Astrocyte (in vitro differentiated cells and primary cell): ENCODE measurements around the gene UBE4A. TPM values are rescaled to one million over a fixed set of nuclear protein-coding genes. Genes with fewer than 3 reads are reported as not detected.

ENCODE experiments used
- DNase-seq: peaks from one replicate; pipeline ENCODE4 v3.0.0-alpha.2; 2010; ENCODE audit warnings: low read depth
- FAIRE-seq: peaks from 2 replicates; lab custom pipeline; 2011; peaks lifted over from hg19 to GRCh38; lab: Jason Lieb, UNC
- H2AFZ ChIP-seq: 2 replicates; pipeline ENCODE4 v1.6.0; 2012; ENCODE audit warnings: low read depth, low read length, inconsistent platforms
- H3K27ac ChIP-seq: 2 replicates; pipeline ENCODE4 v1.5.1; 2011; ENCODE audit warnings: low read depth, low read length, inconsistent platforms
- H3K27me3 ChIP-seq: 2 replicates; pipeline ENCODE4 v1.6.0; 2011; ENCODE audit warnings: low read length, inconsistent platforms; ENCODE audit not compliant: insufficient read depth
- H3K36me3 ChIP-seq: 2 replicates; pipeline ENCODE4 v1.5.1; 2011; ENCODE audit warnings: low read length, inconsistent platforms; ENCODE audit not compliant: insufficient read depth
- H3K4me1 ChIP-seq: 2 replicates; pipeline ENCODE4 v1.5.1; 2011; ENCODE audit warnings: low read length, inconsistent platforms; ENCODE audit not compliant: insufficient read depth
- H3K4me2 ChIP-seq: 2 replicates; pipeline ENCODE4 v1.6.0; 2012; ENCODE audit warnings: low read length, inconsistent platforms
- H3K4me3 ChIP-seq: 2 replicates; pipeline ENCODE4 v1.5.1; 2011; ENCODE audit warnings: low read depth, mild to moderate bottlenecking, low read length, inconsistent platforms; ENCODE audit not compliant: insufficient read depth
- H3K79me2 ChIP-seq: 2 replicates; pipeline ENCODE4 v1.6.0; 2012; ENCODE audit warnings: mild to moderate bottlenecking, low read length, inconsistent platforms; ENCODE audit not compliant: insufficient read depth
- H3K9ac ChIP-seq: 2 replicates; pipeline ENCODE4 v1.6.0; 2012; ENCODE audit warnings: mild to moderate bottlenecking, low read length, inconsistent platforms
- H3K9me3 ChIP-seq: 2 replicates; pipeline ENCODE4 v1.5.1; 2012; ENCODE audit warnings: low read depth, mild to moderate bottlenecking, low read length, inconsistent platforms; ENCODE audit not compliant: insufficient read depth
- H4K20me1 ChIP-seq: 2 replicates; pipeline ENCODE4 v1.6.0; 2012; ENCODE audit warnings: low read length, inconsistent platforms; ENCODE audit not compliant: insufficient read depth
- H3K27ac Mint-ChIP-seq: one replicate; pipeline ENCODE4 v1.8.0; 2021; ENCODE audit warnings: mild to moderate bottlenecking, mixed read lengths; ENCODE audit not compliant: unreplicated experiment
- H3K27me3 Mint-ChIP-seq: one replicate; pipeline ENCODE4 v1.8.0; 2021; ENCODE audit warnings: low read depth, mixed read lengths; ENCODE audit not compliant: unreplicated experiment
- H3K36me3 Mint-ChIP-seq: one replicate; pipeline ENCODE4 v1.8.0; 2021; ENCODE audit warnings: low read depth, mixed read lengths; ENCODE audit not compliant: unreplicated experiment
- H3K4me1 Mint-ChIP-seq: one replicate; pipeline ENCODE4 v1.8.0; 2021; ENCODE audit warnings: low read depth, mixed read lengths; ENCODE audit not compliant: unreplicated experiment
- H3K4me3 Mint-ChIP-seq: one replicate; pipeline ENCODE4 v1.8.0; 2021; ENCODE audit warnings: mild to moderate bottlenecking, moderate library complexity, mixed read lengths; ENCODE audit not compliant: unreplicated experiment
- H3K9me3 Mint-ChIP-seq: one replicate; pipeline ENCODE4 v1.8.0; 2021; ENCODE audit warnings: mild to moderate bottlenecking, mixed read lengths; ENCODE audit not compliant: unreplicated experiment
- EZH2 ChIP-seq: IDR thresholded peaks from 2 replicates; pipeline ENCODE4 v1.6.1; 2012; ENCODE audit warnings: mild to moderate bottlenecking, low read length, inconsistent platforms; ENCODE audit not compliant: insufficient read depth
- total RNA-seq: library from RNA; stranded (reverse); gene quantifications from 2 replicates; pipeline ENCODE4 v1.2.1, GENCODE V29; 2021
- TF ChIP-seq, protein P1 (sequence below): IDR thresholded peaks from 2 replicates; pipeline ENCODE4 v1.5.1; 2011; ENCODE audit warnings: low read depth, mild to moderate bottlenecking, inconsistent platforms, low read length, moderate library complexity; ENCODE audit not compliant: insufficient read depth

The UBE4A gene
- total RNA-seq, 1 donor from 2014 or later: 38.8 TPM

GRCh38 chr11:118398791-118399559 is 39.6 kb downstream of the UBE4A start:
- FAIRE-seq: no peak
- Histone ChIP-seq H3K4me2 (no peak overlapping the region), H3K4me1 (peaks cover 4% of the 10 kb centered on the region), H2AFZ (no peak overlapping the region), H4K20me1 (peaks cover 14% of the 10 kb centered on the region), H3K27me3 (no peaks in the 10 kb centered on the region), H3K9me3 (no peaks in the 10 kb centered on the region), H3K79me2 (peaks cover 26% of the 10 kb centered on the region), H3K27ac (no peak overlapping the region), H3K9ac (no peak overlapping the region), H3K36me3 (peaks cover 22% of the 10 kb centered on the region), H3K4me3 (no peak overlapping the region)
- no peak for TF ChIP-seq EZH2
- TF ChIP-seq, protein P1, sequence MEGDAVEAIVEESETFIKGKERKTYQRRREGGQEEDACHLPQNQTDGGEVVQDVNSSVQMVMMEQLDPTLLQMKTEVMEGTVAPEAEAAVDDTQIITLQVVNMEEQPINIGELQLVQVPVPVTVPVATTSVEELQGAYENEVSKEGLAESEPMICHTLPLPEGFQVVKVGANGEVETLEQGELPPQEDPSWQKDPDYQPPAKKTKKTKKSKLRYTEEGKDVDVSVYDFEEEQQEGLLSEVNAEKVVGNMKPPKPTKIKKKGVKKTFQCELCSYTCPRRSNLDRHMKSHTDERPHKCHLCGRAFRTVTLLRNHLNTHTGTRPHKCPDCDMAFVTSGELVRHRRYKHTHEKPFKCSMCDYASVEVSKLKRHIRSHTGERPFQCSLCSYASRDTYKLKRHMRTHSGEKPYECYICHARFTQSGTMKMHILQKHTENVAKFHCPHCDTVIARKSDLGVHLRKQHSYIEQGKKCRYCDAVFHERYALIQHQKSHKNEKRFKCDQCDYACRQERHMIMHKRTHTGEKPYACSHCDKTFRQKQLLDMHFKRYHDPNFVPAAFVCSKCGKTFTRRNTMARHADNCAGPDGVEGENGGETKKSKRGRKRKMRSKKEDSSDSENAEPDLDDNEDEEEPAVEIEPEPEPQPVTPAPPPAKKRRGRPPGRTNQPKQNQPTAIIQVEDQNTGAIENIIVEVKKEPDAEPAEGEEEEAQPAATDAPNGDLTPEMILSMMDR: no peak
- H3K27ac Mint-ChIP-seq: no peak overlapping the region
- no peaks in the 10 kb centered on the region for H3K9me3 Mint-ChIP-seq
- no peak for DNase-seq
- peaks cover 5% of the 10 kb centered on the region for H3K36me3 Mint-ChIP-seq
- no peak overlapping the region for H3K4me3 Mint-ChIP-seq
- no peaks in the 10 kb centered on the region for H3K27me3 Mint-ChIP-seq
- H3K4me1 Mint-ChIP-seq: peaks cover 4% of the 10 kb centered on the region

DNA sequence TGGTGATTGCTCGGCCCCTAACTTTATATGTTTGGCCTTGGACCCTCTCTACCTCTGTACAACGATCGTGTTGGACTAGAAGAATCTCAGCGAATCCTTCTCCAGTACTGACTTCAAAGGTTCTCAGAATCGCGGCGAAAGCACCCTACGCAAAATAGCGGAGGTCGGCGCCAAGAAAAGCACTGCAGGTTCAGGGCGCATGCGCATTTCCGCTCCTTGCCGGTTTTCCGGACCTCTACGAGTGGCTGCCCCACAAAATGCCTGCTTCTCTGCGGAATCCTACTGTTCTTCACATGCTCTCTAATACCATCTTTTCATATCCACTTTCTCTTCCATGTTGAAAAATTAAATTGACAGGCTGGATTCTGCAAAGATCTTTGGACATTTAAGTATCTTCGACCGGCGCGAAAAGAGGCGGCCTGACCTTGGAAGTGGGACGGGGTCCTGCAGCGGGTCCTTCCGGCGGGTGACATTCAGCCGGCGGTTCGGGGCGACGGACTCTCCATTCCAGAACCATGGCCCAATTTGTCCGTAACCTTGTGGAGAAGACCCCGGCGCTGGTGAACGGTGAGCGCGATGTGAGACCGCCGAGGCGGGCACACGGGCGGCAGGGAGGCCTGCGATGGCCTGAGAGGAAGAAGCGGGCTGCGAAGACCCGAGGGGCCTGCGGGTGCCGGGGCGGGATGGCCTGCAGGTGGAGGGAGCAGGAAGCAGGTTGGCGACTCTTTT is 41.9 kb downstream of the UBE4A start, which contains the start of gene ATP5MG:
ATP5MG (plus strand) TSS at position 456 of the 729 bp plus-strand sequence; CDS start at position 516, 60 bp downstream.
- Mint-ChIP-seq H3K4me1 (peaks cover 4% of the 10 kb centered on the region), H3K27me3 (no peaks in the 10 kb centered on the region), H3K36me3 (peaks cover 2% of the 10 kb centered on the region), H3K9me3 (no peaks in the 10 kb centered on the region), H3K27ac (peak within 1 kb of the TSS; percentile 98), H3K4me3 (peak within 1 kb of the TSS; percentile 88)
- H2AFZ ChIP-seq: peak within 1 kb of the TSS; percentile 89
- peak within 1 kb of the TSS; percentile 91 for H3K9ac ChIP-seq
- H3K4me1 ChIP-seq: peaks cover 4% of the 10 kb centered on the region
- DNase-seq (peak; percentile 76), FAIRE-seq (peak; percentile 65)
- H3K4me2 ChIP-seq: peak within 1 kb of the TSS; percentile 92
- no peaks in the 10 kb centered on the region for H3K27me3 ChIP-seq
- no peaks in the 10 kb centered on the region for H3K9me3 ChIP-seq
- peaks cover 10% of the 10 kb centered on the region for H3K36me3 ChIP-seq
- peaks cover 50% of the 10 kb centered on the region for H3K79me2 ChIP-seq
- peak within 1 kb of the TSS; percentile 95 for H3K4me3 ChIP-seq
- TF ChIP-seq, protein P1: no peak
- TF ChIP-seq EZH2: no peak
- H3K27ac ChIP-seq: peak within 1 kb of the TSS; percentile 86
- peaks cover 36% of the 10 kb centered on the region for H4K20me1 ChIP-seq
